Parathyroid adenoma (tissue), 2 donors: ENCODE results near the gene ZKSCAN2.
A peak's percentile ranks its signal among the peaks of the same experiment; 100 is the strongest.

ENCODE experiments used
- H2AFZ ChIP-seq: fragments of 300-600 bp; sonication (generic); one replicate; pipeline ENCODE4 v1.7.0; 2017; ENCODE audit warnings: antibody characterized with exemption, mild to moderate bottlenecking
- H3K27ac ChIP-seq: fragments of 300-600 bp; sonication (generic); one replicate; pipeline ENCODE4 v1.7.0; 2017
- H3K27me3 ChIP-seq: fragments of 300-600 bp; sonication (generic); one replicate; pipeline ENCODE4 v1.7.0; 2017; ENCODE audit warnings: low read length; ENCODE audit not compliant: control insufficient read depth, insufficient read depth
- H3K36me3 ChIP-seq: fragments of 300-600 bp; sonication (generic); one replicate; pipeline ENCODE4 v1.7.0; 2017; ENCODE audit warnings: low read length; ENCODE audit not compliant: control insufficient read depth, insufficient read depth
- H3K4me1 ChIP-seq: fragments of 300-600 bp; sonication (generic); one replicate; pipeline ENCODE4 v1.7.0; 2017; ENCODE audit warnings: control low read depth
- H3K4me2 ChIP-seq: fragments of 300-600 bp; sonication (generic); one replicate; pipeline ENCODE4 v1.7.0; 2017; ENCODE audit warnings: low read length
- H3K4me3 ChIP-seq: fragments of 300-600 bp; sonication (generic); one replicate; pipeline ENCODE4 v1.7.0; 2017; ENCODE audit warnings: low read depth, low read length
- H3K79me2 ChIP-seq: fragments of 300-600 bp; sonication (generic); one replicate; pipeline ENCODE4 v1.7.0; 2017; ENCODE audit warnings: control low read depth
- H3K9ac ChIP-seq: fragments of 300-600 bp; sonication (generic); one replicate; pipeline ENCODE4 v1.7.0; 2017; ENCODE audit warnings: mild to moderate bottlenecking
- H3K9me3 ChIP-seq: fragments of 300-600 bp; sonication (generic); one replicate; pipeline ENCODE4 v1.7.0; 2017; ENCODE audit warnings: low read length; ENCODE audit not compliant: control insufficient read depth
- CTCF ChIP-seq: fragments of 300-600 bp; sonication (generic); IDR thresholded peaks from one replicate; pipeline ENCODE4 v1.7.0; 2017; ENCODE audit warnings: antibody characterized with exemption, mild to moderate bottlenecking
- donor health status: primary hyperparathyroidism.

Gene ZKSCAN2

GRCh38 chr16:25250467-25250866 lies 7.2 kb downstream of the ZKSCAN2 start:
- H3K4me1 ChIP-seq, result no peaks in the 10 kb centered on the region
- no peak overlapping the region for H3K4me3 ChIP-seq
- H3K27me3 ChIP-seq, result no peaks in the 10 kb centered on the region
- no peak overlapping the region for H3K27ac ChIP-seq
- H3K9ac ChIP-seq, result no peak overlapping the region
- H3K9me3 ChIP-seq, result no peaks in the 10 kb centered on the region
- no peaks in the 10 kb centered on the region for H3K79me2 ChIP-seq
- H2AFZ ChIP-seq, result no peak overlapping the region
- H3K36me3 ChIP-seq, result no peaks in the 10 kb centered on the region
- H3K4me2 ChIP-seq, result no peak overlapping the region
- TF ChIP-seq CTCF, result no peak

GRCh38 chr16:25235991-25236390 lies 21.7 kb downstream of the ZKSCAN2 start:
- TF ChIP-seq CTCF, result no peak
- Histone ChIP-seq H3K4me3 (no peak overlapping the region), H3K27ac (no peak overlapping the region), H3K9me3 (no peaks in the 10 kb centered on the region), H3K27me3 (no peaks in the 10 kb centered on the region), H3K4me2 (no peak overlapping the region), H2AFZ (no peak overlapping the region), H3K9ac (no peak overlapping the region), H3K4me1 (no peaks in the 10 kb centered on the region), H3K36me3 (no peaks in the 10 kb centered on the region), H3K79me2 (no peaks in the 10 kb centered on the region)

GRCh38 chr16:25228372-25228771 lies 29.3 kb downstream of the ZKSCAN2 start:
- no peaks in the 10 kb centered on the region for H3K9me3 ChIP-seq
- H3K27ac ChIP-seq, result no peak overlapping the region
- no peak overlapping the region for H3K9ac ChIP-seq
- H3K4me2 ChIP-seq, result no peak overlapping the region
- no peaks in the 10 kb centered on the region for H3K4me1 ChIP-seq
- H2AFZ ChIP-seq, result no peak overlapping the region
- no peak overlapping the region for H3K4me3 ChIP-seq
- no peaks in the 10 kb centered on the region for H3K27me3 ChIP-seq
- H3K36me3 ChIP-seq, result no peaks in the 10 kb centered on the region
- H3K79me2 ChIP-seq, result no peaks in the 10 kb centered on the region
- no peak for TF ChIP-seq CTCF

GRCh38 chr16:25224731-25225319 lies 32.8 kb downstream of the ZKSCAN2 start:
- H3K4me1 ChIP-seq, result no peaks in the 10 kb centered on the region
- H3K4me3 ChIP-seq, result no peak overlapping the region
- H2AFZ ChIP-seq, result peak overlapping the region; percentile 31
- H3K27ac ChIP-seq, result no peak overlapping the region
- no peak overlapping the region for H3K9ac ChIP-seq
- TF ChIP-seq CTCF, result no peak
- no peaks in the 10 kb centered on the region for H3K27me3 ChIP-seq
- no peaks in the 10 kb centered on the region for H3K36me3 ChIP-seq
- no peaks in the 10 kb centered on the region for H3K9me3 ChIP-seq
- no peaks in the 10 kb centered on the region for H3K79me2 ChIP-seq
- H3K4me2 ChIP-seq, result no peak overlapping the region

GRCh38 chr16:25223964-25224363 lies 33.7 kb downstream of the ZKSCAN2 start:
- no peak overlapping the region for H2AFZ ChIP-seq
- no peaks in the 10 kb centered on the region for H3K27me3 ChIP-seq
- H3K9me3 ChIP-seq, result no peaks in the 10 kb centered on the region
- H3K79me2 ChIP-seq, result no peaks in the 10 kb centered on the region
- no peak for TF ChIP-seq CTCF
- no peak overlapping the region for H3K9ac ChIP-seq
- H3K27ac ChIP-seq, result no peak overlapping the region
- no peaks in the 10 kb centered on the region for H3K4me1 ChIP-seq
- H3K4me3 ChIP-seq, result no peak overlapping the region
- H3K36me3 ChIP-seq, result no peaks in the 10 kb centered on the region
- no peak overlapping the region for H3K4me2 ChIP-seq
